ENCODE results near the gene GPC6. TPM values are rescaled to one million over a fixed set of nuclear protein-coding genes. Genes with fewer than 3 reads are reported as not detected.

Gene GPC6
- polyA plus RNA-seq, 1 donor (not counting 4 experiments of a cell fraction or from before 2014, with no cell fraction given): 0.42 TPM

GRCh38 chr13:93724187-93724586 lies 497.6 kb downstream of the GPC6 start:
- Histone ChIP-seq H3K4me3 (ENCODE audit: control insufficient read depth in 2 of 3, extremely low read depth in 1 of 3, insufficient read depth in 2 of 3, low read depth in 1 of 3, low read length in 3 of 3) (no peak overlapping the region), H3K27me3 (ENCODE audit: control insufficient read depth, extremely low read depth, insufficient read depth, low read length) (no peaks in the 10 kb centered on the region), H3K27ac (ENCODE audit: control insufficient read depth, insufficient read depth, low read length) (no peak overlapping the region), H3K9ac (ENCODE audit: control insufficient read depth, extremely low read depth, insufficient read depth, low read length) (no peak overlapping the region), H3K9me3 (ENCODE audit: control insufficient read depth, low read depth, low read length) (no peaks in the 10 kb centered on the region), H3K9me1 (ENCODE audit: control insufficient read depth, extremely low read depth, insufficient read depth, low read length) (no peaks in the 10 kb centered on the region), H3K79me2 (ENCODE audit: control insufficient read depth, insufficient read depth, low read length) (no peaks in the 10 kb centered on the region), H3K4me1 (ENCODE audit: control insufficient read depth, extremely low read depth, insufficient read depth, low read length) (no peaks in the 10 kb centered on the region), H3K4me2 (ENCODE audit: control insufficient read depth, extremely low read depth, insufficient read depth, low read depth, low read length) (no peak overlapping the region), H4K20me1 (ENCODE audit: control insufficient read depth, extremely low read depth, insufficient read depth, low read length) (no peaks in the 10 kb centered on the region), H2AFZ (ENCODE audit: control insufficient read depth, low read length) (no peak overlapping the region), H3K36me3 (ENCODE audit: control insufficient read depth in 2 of 2, extremely low read depth in 1 of 2, insufficient read depth in 2 of 2, low read length in 2 of 2) (no peaks in the 10 kb centered on the region)
- TF ChIP-seq EZH2 (IDR thresholded peaks at IDR 0.05; ENCODE audit: low read length): no peak
- TF ChIP-seq CTCF (optimal IDR thresholded peaks at IDR 0.05 in 1 of 3, IDR thresholded peaks at IDR 0.05 in 1 of 3, conservative IDR thresholded peaks at IDR 0.05 in 1 of 3; ENCODE audit: extremely low read depth in 1 of 3, insufficient read depth in 2 of 3, low read length in 3 of 3): no peak
- FAIRE-seq (no peak), DNase-seq (ENCODE audit: low read depth, low spot score) (no peak)
- dilution Hi-C loops (cut with MboI; ENCODE audit: extremely low pct_ligation_motif_present, low sequenced_read_pairs): no loop called here

GRCh38 chr13:93726173-93726957 lies 499.8 kb downstream of the GPC6 start:
- H3K4me1 ChIP-seq (ENCODE audit: control insufficient read depth, extremely low read depth, insufficient read depth, low read length): no peaks in the 10 kb centered on the region
- no peaks in the 10 kb centered on the region for H3K79me2 ChIP-seq (ENCODE audit: control insufficient read depth, insufficient read depth, low read length)
- TF ChIP-seq CTCF (optimal IDR thresholded peaks at IDR 0.05 in 1 of 3, IDR thresholded peaks at IDR 0.05 in 1 of 3, conservative IDR thresholded peaks at IDR 0.05 in 1 of 3; ENCODE audit: extremely low read depth in 1 of 3, insufficient read depth in 2 of 3, low read length in 3 of 3) (no peak), EZH2 (IDR thresholded peaks at IDR 0.05; ENCODE audit: low read length) (no peak)
- H3K4me2 ChIP-seq (ENCODE audit: control insufficient read depth, extremely low read depth, insufficient read depth, low read depth, low read length): no peak overlapping the region
- no peaks in the 10 kb centered on the region for H3K36me3 ChIP-seq (ENCODE audit: control insufficient read depth in 2 of 2, extremely low read depth in 1 of 2, insufficient read depth in 2 of 2, low read length in 2 of 2)
- H3K9me1 ChIP-seq (ENCODE audit: control insufficient read depth, extremely low read depth, insufficient read depth, low read length): no peaks in the 10 kb centered on the region
- H3K9ac ChIP-seq (ENCODE audit: control insufficient read depth, extremely low read depth, insufficient read depth, low read length): no peak overlapping the region
- H2AFZ ChIP-seq (ENCODE audit: control insufficient read depth, low read length): no peak overlapping the region
- no peaks in the 10 kb centered on the region for H3K27me3 ChIP-seq (ENCODE audit: control insufficient read depth, extremely low read depth, insufficient read depth, low read length)
- no peak overlapping the region for H3K4me3 ChIP-seq (ENCODE audit: control insufficient read depth in 2 of 3, extremely low read depth in 1 of 3, insufficient read depth in 2 of 3, low read depth in 1 of 3, low read length in 3 of 3)
- H3K27ac ChIP-seq (ENCODE audit: control insufficient read depth, insufficient read depth, low read length): no peak overlapping the region
- no peak for DNase-seq (ENCODE audit: low read depth, low spot score)
- FAIRE-seq: no peak
- H3K9me3 ChIP-seq (ENCODE audit: control insufficient read depth, low read depth, low read length): no peaks in the 10 kb centered on the region
- dilution Hi-C loops (cut with MboI; ENCODE audit: extremely low pct_ligation_motif_present, low sequenced_read_pairs): no loop called here
- no peaks in the 10 kb centered on the region for H4K20me1 ChIP-seq (ENCODE audit: control insufficient read depth, extremely low read depth, insufficient read depth, low read length)

Measured in keratinocyte (primary cell).